Measurements from ENCODE around the gene ERC2. TPM values are rescaled to one million over a fixed set of nuclear protein-coding genes. Genes with fewer than 3 reads are reported as not detected.

The ERC2 gene
- total and polyA plus RNA-seq, 2 of the 13 experiments (the other 11 are each of a cell fraction or from before 2014, with no cell fraction given): 0.16 to 0.22 TPM

- no peak for ATAC-seq
These were observed 778.1 kb downstream of the ERC2 start for GRCh38 chr3:55690177-55690576.

More at GRCh38 chr3:55690177-55690576, 778.1 kb downstream of the ERC2 start:
- in situ Hi-C loops (cut with HindIII; ENCODE audit: extremely low pct_ligation_motif_present, low pct_unique_long_range_greater_than_20kb): no loop called here
- Histone ChIP-seq H3K4me1 (ENCODE audit: insufficient read depth, low read length) (no peaks in the 10 kb centered on the region), H3K4me2 (ENCODE audit: low read depth, low read length) (no peak overlapping the region), H4K20me1 (ENCODE audit: insufficient read depth, low read length) (no peaks in the 10 kb centered on the region), H3K27me3 (ENCODE audit: control insufficient read depth in 1 of 2, insufficient read depth in 2 of 2, low read length in 2 of 2) (peaks cover 0 to 1% of the 10 kb centered on the region in 2 experiments; a peak in 1 of 5 replicates), H2AFZ (ENCODE audit: low read length) (no peak overlapping the region), H3K9me3 (ENCODE audit: low read length) (no peaks in the 10 kb centered on the region), H3K4me3 (replicated peaks in 1 of 3; ENCODE audit: insufficient read depth in 1 of 3, low read depth in 2 of 3, low read length in 3 of 3) (no peak overlapping the region), H3K9ac (ENCODE audit: insufficient read depth, low read depth, low read length) (no peak overlapping the region), H3K36me3 (replicated peaks in 1 of 2; ENCODE audit: control insufficient read depth in 1 of 2, insufficient read depth in 2 of 2, low read length in 2 of 2) (no peaks in the 10 kb centered on the region), H3K79me2 (ENCODE audit: insufficient read depth, low read length) (no peaks in the 10 kb centered on the region), H3K27ac (ENCODE audit: extremely low read length, insufficient read depth, low read length) (no peak overlapping the region)
- no TSS peak for BruUV-seq (replicated peaks)
- no peak for TF ChIP-seq FOXP4 (CRISPR knock-in tag; IDR thresholded peaks at IDR 0.05)
- no peak for TF ChIP-seq ZNF12 (CRISPR knock-in tag; IDR thresholded peaks at IDR 0.05)
- TF ChIP-seq RBM39 (IDR thresholded peaks at IDR 0.05; ENCODE audit: low read depth, low read length, poor library complexity, severe bottlenecking): no peak
- no peak for TF ChIP-seq HNRNPLL (IDR thresholded peaks at IDR 0.05; ENCODE audit: low read depth, low read length, poor library complexity, severe bottlenecking)
- no peak for TF ChIP-seq ISX (CRISPR knock-in tag; conservative IDR thresholded peaks at IDR 0.05)
- no peak for TF ChIP-seq CBX5 (CRISPR knock-in tag; IDR thresholded peaks at IDR 0.05; ENCODE audit: borderline replicate concordance)
- TF ChIP-seq MXD3 (CRISPR knock-in tag; IDR thresholded peaks at IDR 0.05): no peak
- TF ChIP-seq ZNF629 (CRISPR knock-in tag; conservative IDR thresholded peaks at IDR 0.05): no peak
- no peak for TF ChIP-seq IKZF5 (CRISPR knock-in tag; IDR thresholded peaks at IDR 0.05)
- no peak for TF ChIP-seq ELF4 (CRISPR knock-in tag; IDR thresholded peaks at IDR 0.05; ENCODE audit: borderline replicate concordance)
- TF ChIP-seq ZNF33B (CRISPR knock-in tag; IDR thresholded peaks at IDR 0.05): no peak
- TF ChIP-seq ZNF704 (CRISPR knock-in tag; IDR thresholded peaks at IDR 0.05; ENCODE audit: borderline replicate concordance): no peak
- TF ChIP-seq RBM22 (optimal IDR thresholded peaks at IDR 0.05; ENCODE audit: low read length): no peak
- TF ChIP-seq ZNF891 (CRISPR knock-in tag; IDR thresholded peaks at IDR 0.05): no peak
- no peak for TF ChIP-seq ZNF570 (CRISPR knock-in tag; IDR thresholded peaks at IDR 0.05; ENCODE audit: borderline replicate concordance)
- TF ChIP-seq ZNF432 (CRISPR knock-in tag; IDR thresholded peaks at IDR 0.05; ENCODE audit: borderline replicate concordance): no peak
- ChIA-PET POLR2A (no interaction called here), CTCF (ENCODE audit: low intra/inter-chr PET ratio, low total read pairs) (no interaction called here)
- FAIRE-seq (no peak), DNase-seq (ENCODE audit: low spot score) (no peak)
- WGBS (ENCODE audit: low lambda C conversion rate): 5% methylated on average over 3 of the region's 3 CpGs
- intact Hi-C loops (cut with micrococcal nuclease; ENCODE audit: unreplicated experiment): no loop called here
